ENCODE results near the gene RUNX3. TPM values are rescaled to one million over a fixed set of nuclear protein-coding genes. Genes with fewer than 3 reads are reported as not detected.

RUNX3 gene
- polyA plus RNA-seq, 1 of the 3 experiments (the other 2 are of a cell fraction), result not detected

GRCh38 chr1:24927473-24927872 is 2.6 kb downstream of the RUNX3 start:
- TF ChIP-seq ZBTB33 (IDR thresholded peaks at IDR 0.05; ENCODE audit: borderline replicate concordance, low read depth) (no peak), FOXM1 (IDR thresholded peaks at IDR 0.05; ENCODE audit: low read depth) (no peak), PBX3 (IDR thresholded peaks at IDR 0.05) (no peak), FOSL2 (IDR thresholded peaks at IDR 0.05; ENCODE audit: borderline replicate concordance, low read depth) (no peak), MXI1 (IDR thresholded peaks at IDR 0.05; ENCODE audit: low read depth, low read length) (no peak), RCOR1 (IDR thresholded peaks at IDR 0.05; ENCODE audit: low read length) (no peak), CTCF (IDR thresholded peaks at IDR 0.05) (no peak), NRF1 (IDR thresholded peaks at IDR 0.05; ENCODE audit: low read depth, low read length) (no peak), MAX (IDR thresholded peaks at IDR 0.05; ENCODE audit: low read depth) (no peak), YY1 (IDR thresholded peaks at IDR 0.05; ENCODE audit: low read depth) (no peak), EZH2phosphoT487 (IDR thresholded peaks at IDR 0.05; ENCODE audit: borderline replicate concordance, low read depth) (no peak), ELF1 (IDR thresholded peaks at IDR 0.05) (no peak), SIN3A (IDR thresholded peaks at IDR 0.05; ENCODE audit: borderline replicate concordance, low read depth, low read length) (no peak), RAD21 (IDR thresholded peaks at IDR 0.05; ENCODE audit: low read length) (no peak), MEF2A (IDR thresholded peaks at IDR 0.05; ENCODE audit: borderline replicate concordance, low read depth) (no peak), NFIC (IDR thresholded peaks at IDR 0.05; ENCODE audit: borderline replicate concordance) (no peak), SMC3 (IDR thresholded peaks at IDR 0.05; ENCODE audit: low read depth, low read length) (no peak), RXRA (IDR thresholded peaks at IDR 0.05; ENCODE audit: borderline replicate concordance, low read depth) (no peak)
- no peaks in the 10 kb centered on the region for H4K20me1 ChIP-seq (ENCODE audit: insufficient read depth)
- H3K9me2 ChIP-seq, result no peaks in the 10 kb centered on the region
- H3K27me3 ChIP-seq (ENCODE audit: insufficient read depth), result peaks cover 77% of the 10 kb centered on the region
- H3K4me3 ChIP-seq (ENCODE audit: low read depth in 2 of 2, low read length in 1 of 2), result no peak overlapping the region
- DNase-seq, result no peak
- H3K4me2 ChIP-seq, result no peak overlapping the region
- ChIA-PET CTCF (interaction anchor here (1.1 to 4.3 kb wide), 5 partner anchors 9 to 278 kb away, joined by 3 to 23 read pairs (median 8); no protein-coding TSS in a partner anchor), POLR2A (no interaction called here)
- H3K9ac ChIP-seq, result no peak overlapping the region
- H3F3A ChIP-seq (replicated peaks; ENCODE audit: insufficient read depth), result no peaks in the 10 kb centered on the region
- H3K36me3 ChIP-seq (replicated peaks in 1 of 2; ENCODE audit: control insufficient read depth in 1 of 2, insufficient read depth in 2 of 2, low read length in 1 of 2), result no peaks in the 10 kb centered on the region
- 81% methylated on average over 16 of the region's 17 CpGs for WGBS (ENCODE audit: low lambda C conversion rate)
- no peak overlapping the region for H2AFZ ChIP-seq (ENCODE audit: low read depth)
- no peaks in the 10 kb centered on the region for H3K79me2 ChIP-seq (ENCODE audit: insufficient read depth)
- H3K4me1 ChIP-seq (ENCODE audit: control insufficient read depth in 1 of 2, insufficient read depth in 2 of 2, low read depth in 1 of 2, low read length in 1 of 2), result peaks cover 0 to 8% of the 10 kb centered on the region in 2 experiments; a peak in 1 of 4 replicates
- no peak overlapping the region for H3K27ac ChIP-seq (ENCODE audit: low read depth in 2 of 2, low read length in 1 of 2)
- no peaks in the 10 kb centered on the region for H3K9me3 ChIP-seq
